ENCODE results near the gene METTL6. TPM values are rescaled to one million over a fixed set of nuclear protein-coding genes. Genes with fewer than 3 reads are reported as not detected.

The METTL6 gene
- total and polyA plus RNA-seq, 2 of the 4 experiments (the other 2 are of a cell fraction) = 15.4 to 21.5 TPM

- no peak for DNase-seq
- no peak overlapping the region for H4K5ac ChIP-seq (ENCODE audit: low read depth, low read length)
- WGBS, 2 experiments (ENCODE audit: extremely low coverage in 2 of 2, insufficient read length in 1 of 2) = no CpG with 5 or more reads among the region's 4 CpGs
Measured at GRCh38 chr3:15460891-15461531, 33.7 kb upstream of the METTL6 start.

More at GRCh38 chr3:15460891-15461531, 33.7 kb upstream of the METTL6 start:
- no peak overlapping the region for H4K8ac ChIP-seq (ENCODE audit: low read depth in 2 of 2, low read length in 2 of 2)
- no peak overlapping the region for H2BK120ac ChIP-seq (ENCODE audit: low read depth, low read length)
- H3K27me3 ChIP-seq (ENCODE audit: control insufficient read depth, insufficient read depth, low read length) = no peaks in the 10 kb centered on the region
- no peak for TF ChIP-seq RFX5 (IDR thresholded peaks at IDR 0.05; ENCODE audit: low read depth, low read length)
- TF ChIP-seq MAFK (IDR thresholded peaks at IDR 0.05; ENCODE audit: low read depth, low read length) = no peak
- no peak for TF ChIP-seq CTCF (conservative IDR thresholded peaks at IDR 0.05; ENCODE audit: low read depth, low read length)
- no peak for TF ChIP-seq POLR2A (IDR thresholded peaks at IDR 0.05; ENCODE audit: low read depth, low read length)
- no peak for TF ChIP-seq NFE2L2 (IDR thresholded peaks at IDR 0.05; ENCODE audit: low read depth, low read length)
- no peak for TF ChIP-seq RAD21 (IDR thresholded peaks at IDR 0.05; ENCODE audit: low read length)
- no peak for TF ChIP-seq ELK1 (IDR thresholded peaks at IDR 0.05; ENCODE audit: borderline replicate concordance, low read depth, low read length)
- no peak for TF ChIP-seq RCOR1 (IDR thresholded peaks at IDR 0.05; ENCODE audit: insufficient replicate concordance, low read length)
- TF ChIP-seq USF2 (IDR thresholded peaks at IDR 0.05; ENCODE audit: low read depth, low read length) = no peak
- TF ChIP-seq MAZ (IDR thresholded peaks at IDR 0.05; ENCODE audit: borderline replicate concordance, low read depth, low read length) = no peak
- no peak for TF ChIP-seq BHLHE40 (IDR thresholded peaks at IDR 0.05; ENCODE audit: low read depth, low read length)
- H3K14ac ChIP-seq (replicated peaks; ENCODE audit: low read depth, low read length) = no peak overlapping the region
- no peaks in the 10 kb centered on the region for H3K4me1 ChIP-seq (ENCODE audit: control insufficient read depth, insufficient read depth, low read length)
- H3K4me2 ChIP-seq (ENCODE audit: low read depth, low read length) = no peak overlapping the region
- H3K23ac ChIP-seq (ENCODE audit: low read depth, low read length) = no peak overlapping the region
- H3K9me1 ChIP-seq (ENCODE audit: insufficient read depth, low read length) = no peaks in the 10 kb centered on the region
- CTCF ChIA-PET = interaction anchor here (0.9 kb wide), 1 partner anchor 30 kb away, joined by 3 read pairs; no protein-coding TSS in a partner anchor
- H2BK20ac ChIP-seq (ENCODE audit: low read depth, low read length) = no peak overlapping the region
- intact Hi-C loops (cut with micrococcal nuclease) = no loop called here
- no peak overlapping the region for H3K4ac ChIP-seq (ENCODE audit: low read depth, low read length)
- H2AFZ ChIP-seq (replicated peaks; ENCODE audit: low read length, poor library complexity) = peak overlapping the region; percentile 21
- BruUV-seq (replicated peaks) = no TSS peak
- H3K9me3 ChIP-seq (ENCODE audit: control insufficient read depth, insufficient read depth, low read length) = peaks cover 2% of the 10 kb centered on the region; the same call in 1 of the 2 replicates
- no peak overlapping the region for H2AK5ac ChIP-seq (ENCODE audit: low read depth, low read length)
- H3K27ac ChIP-seq (ENCODE audit: insufficient read depth, low read length) = no peak overlapping the region
- no peak overlapping the region for H2BK15ac ChIP-seq (ENCODE audit: low read depth, low read length)
- H3K9ac ChIP-seq (ENCODE audit: low read depth, low read length) = no peak overlapping the region
- POLR2A ChIA-PET (ENCODE audit: unreplicated experiment) = no interaction called here
- no peaks in the 10 kb centered on the region for H3K79me1 ChIP-seq (ENCODE audit: low read depth in 1 of 2, low read length in 2 of 2)
- no peak overlapping the region for H3K18ac ChIP-seq (ENCODE audit: low read depth, low read length)
- no peak overlapping the region for H2AK9ac ChIP-seq (replicated peaks; ENCODE audit: low read depth, low read length, poor library complexity)
- H2BK5ac ChIP-seq (ENCODE audit: low read depth, low read length, poor library complexity, severe bottlenecking) = no peak overlapping the region
- H4K91ac ChIP-seq (ENCODE audit: insufficient read depth, low read depth, low read length) = no peak overlapping the region
- H3K4me3 ChIP-seq (ENCODE audit: insufficient read depth, low read depth, low read length) = no peak overlapping the region
- dilution Hi-C loops (cut with HindIII; ENCODE audit: low sequenced_read_pairs, unreplicated experiment) = no loop called here
- H3K56ac ChIP-seq (ENCODE audit: extremely low read depth, insufficient read depth, low read length) = no peak overlapping the region
- H3K36me3 ChIP-seq (ENCODE audit: control insufficient read depth, insufficient read depth, low read length) = no peaks in the 10 kb centered on the region
- no peaks in the 10 kb centered on the region for H4K20me1 ChIP-seq (ENCODE audit: insufficient read depth, low read length)
- in situ Hi-C loops (cut with MboI; ENCODE audit: low sequenced_read_pairs) = no loop called here
- ATAC-seq (ENCODE audit: low read depth) = no peak
